HK-2 (cell line): ENCODE measurements around the gene BHLHE41.
A peak's percentile ranks its signal among the peaks of the same experiment; 100 is the strongest.

Experiments
- DNase-seq: peaks from one replicate; pipeline ENCODE4 v3.0.0-alpha.2; 2018; ENCODE audit not compliant: unreplicated experiment

BHLHE41 gene

GRCh38 chr12:26114720-26115401, 10.0 kb downstream of the BHLHE41 start:
- no peak for DNase-seq

- peak; percentile 94 for DNase-seq
Measured at GRCh38 chr12:26113853-26114719, 10.8 kb downstream of the BHLHE41 start.

DNA sequence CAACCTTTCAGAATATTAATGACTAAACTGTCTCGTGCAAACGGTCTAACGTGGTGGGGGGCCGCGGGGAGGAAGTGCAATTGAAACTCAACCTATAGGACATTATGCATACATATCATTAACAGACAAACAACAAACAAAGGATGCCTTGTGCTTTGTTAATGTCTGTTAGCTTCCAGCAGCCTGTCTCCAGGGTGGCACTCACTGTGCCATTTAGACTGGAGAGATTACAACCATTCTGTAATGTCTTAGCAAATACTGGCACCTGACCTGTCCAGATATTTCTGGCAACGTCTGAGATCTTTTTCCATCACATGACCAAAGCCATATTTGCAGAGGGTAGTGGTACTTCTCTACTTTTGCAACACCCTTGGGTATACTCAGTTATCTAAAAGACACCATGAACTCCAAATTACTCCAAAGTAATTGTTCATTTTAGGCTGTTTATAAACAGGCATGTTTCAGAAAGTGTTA, 11.6 kb downstream of the BHLHE41 start:
- DNase-seq, result no peak

GRCh38 chr12:26112703-26113147, 12.1 kb downstream of the BHLHE41 start:
- DNase-seq, result no peak

DNA sequence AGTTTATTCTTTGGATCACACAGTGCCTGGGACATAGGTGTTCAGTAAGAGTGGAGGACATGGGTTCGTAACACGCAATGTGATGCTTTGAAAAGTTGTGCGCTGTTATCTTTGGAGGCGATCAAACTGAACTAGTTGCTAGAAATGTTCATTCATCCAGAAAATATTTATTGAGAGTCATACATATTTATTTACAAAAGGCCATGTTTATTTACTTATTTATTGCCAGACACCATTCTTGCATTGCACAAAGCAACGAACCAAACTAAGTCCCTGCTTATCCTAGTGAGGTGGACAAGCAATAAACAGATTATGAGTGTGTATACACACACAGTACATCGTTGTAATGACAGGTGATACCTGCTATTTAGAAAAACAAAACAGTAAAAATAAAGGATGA, 12.6 kb downstream of the BHLHE41 start:
- DNase-seq, result no peak

- no peak for DNase-seq
Measured at GRCh38 chr12:26109343-26109881, 15.4 kb downstream of the BHLHE41 start.

- no peak for DNase-seq
Measured at GRCh38 chr12:26108915-26109314, 15.9 kb downstream of the BHLHE41 start.

GRCh38 chr12:26106347-26106746, 18.5 kb downstream of the BHLHE41 start:
- DNase-seq, result no peak

GRCh38 chr12:26102953-26103352, 21.9 kb downstream of the BHLHE41 start:
- no peak for DNase-seq

DNA sequence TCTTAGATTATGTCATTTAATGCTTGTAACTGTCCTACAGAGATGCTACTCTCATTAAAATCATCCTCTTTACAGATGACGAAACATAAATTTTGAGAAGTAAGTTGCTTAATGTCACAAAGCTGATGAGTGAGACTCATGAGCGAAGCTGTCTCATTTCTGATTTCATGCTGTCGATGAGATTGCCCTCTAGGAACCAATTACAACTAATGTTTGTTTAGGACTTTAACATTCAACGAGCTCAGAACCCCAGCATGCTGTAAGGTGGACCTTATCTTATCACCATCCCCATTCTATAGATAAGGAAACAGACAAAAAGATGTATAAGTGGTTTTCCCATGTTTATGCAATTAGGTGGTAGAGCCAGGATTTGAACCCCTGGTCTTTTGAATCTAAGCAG, 23.1 kb downstream of the BHLHE41 start:
- no peak for DNase-seq

DNA sequence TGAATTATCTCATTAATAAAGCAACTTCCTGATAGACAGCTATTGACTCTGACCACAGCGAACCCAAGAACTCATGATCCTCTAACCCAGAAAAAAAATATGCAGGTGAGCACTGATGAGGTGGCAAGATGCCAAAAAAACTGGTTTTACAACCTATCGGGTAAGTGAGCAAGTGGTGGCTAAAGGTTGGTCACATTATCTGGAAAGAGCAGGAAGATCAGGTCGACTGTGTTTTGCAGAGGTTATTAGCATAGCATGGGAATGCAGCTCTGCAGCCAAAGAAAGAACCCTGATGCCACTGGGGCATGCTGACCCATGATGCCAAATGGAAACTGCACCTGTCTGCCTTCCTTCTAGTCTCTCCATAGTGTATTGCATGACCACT, 23.5 kb downstream of the BHLHE41 start:
- no peak for DNase-seq

DNA sequence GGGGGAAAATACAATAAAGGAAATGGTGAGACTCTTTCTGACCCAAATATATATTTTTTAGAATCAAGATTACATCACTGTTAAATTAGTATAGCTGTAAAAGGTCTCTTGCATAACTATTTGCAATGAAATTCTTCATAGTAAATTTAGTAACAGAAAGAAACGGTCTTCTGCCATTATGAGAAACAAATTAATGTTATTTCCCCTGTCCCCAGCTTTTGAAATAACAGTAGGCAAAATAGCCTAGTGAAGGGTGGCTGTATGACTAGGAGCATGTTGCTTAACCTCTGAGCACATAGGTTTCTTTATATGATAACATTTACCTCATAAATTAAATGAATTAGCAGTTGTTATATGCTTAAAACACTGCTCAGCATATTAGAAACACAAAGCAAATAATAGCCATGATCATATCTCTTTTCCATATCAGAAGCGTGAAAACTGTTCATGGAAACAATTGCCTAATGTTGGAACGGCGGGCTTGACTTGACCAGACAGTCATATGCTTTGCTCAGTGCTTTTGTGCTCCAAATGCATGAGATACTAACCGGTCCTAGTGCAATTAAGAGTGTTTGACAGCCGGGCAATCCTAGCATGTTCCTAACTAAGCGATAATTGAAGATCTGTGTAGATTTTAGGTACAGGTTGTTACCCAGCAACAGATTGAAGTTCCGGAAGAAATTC, 24.0 kb downstream of the BHLHE41 start:
- DNase-seq, result no peak

GRCh38 chr12:26097046-26097878, 27.6 kb downstream of the BHLHE41 start:
- peak; percentile 62 for DNase-seq

DNA sequence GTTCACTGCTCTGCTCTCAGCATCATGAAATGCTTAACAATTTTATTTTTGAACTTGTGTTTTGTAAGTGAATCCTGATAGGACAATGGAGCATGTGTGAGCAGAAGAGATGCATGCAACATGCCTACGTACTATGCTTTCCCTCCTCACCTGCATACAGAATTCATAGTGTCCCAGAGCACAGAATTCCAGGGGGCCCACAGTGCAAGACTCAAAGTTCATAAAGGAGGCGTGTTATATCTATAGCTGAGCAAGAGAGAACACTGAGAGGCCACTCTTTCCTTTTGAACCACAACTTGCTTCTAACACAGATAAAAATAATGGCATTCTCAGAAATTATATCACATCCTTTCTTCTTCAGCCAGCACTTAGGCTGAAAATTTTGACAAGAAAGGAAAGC, 28.8 kb downstream of the BHLHE41 start:
- no peak for DNase-seq

DNA sequence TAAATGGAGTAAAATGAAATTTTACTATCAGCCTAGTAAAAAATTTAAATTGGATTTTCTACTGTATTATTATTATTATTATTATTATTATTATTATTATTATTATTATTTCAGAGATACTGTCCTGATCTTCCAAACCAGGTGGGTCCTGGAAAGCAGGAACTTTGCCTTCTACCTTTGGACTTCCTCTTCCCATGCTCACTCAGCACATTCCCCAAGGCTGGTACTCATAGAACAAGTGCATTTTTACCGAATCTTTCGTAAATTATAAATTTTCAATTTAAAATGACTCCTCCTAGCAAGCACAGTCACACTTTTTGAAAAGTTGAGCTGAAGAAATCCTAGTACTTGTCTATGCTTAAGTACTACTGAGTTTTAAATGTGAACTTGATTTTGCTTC, 29.7 kb downstream of the BHLHE41 start:
- no peak for DNase-seq

DNA sequence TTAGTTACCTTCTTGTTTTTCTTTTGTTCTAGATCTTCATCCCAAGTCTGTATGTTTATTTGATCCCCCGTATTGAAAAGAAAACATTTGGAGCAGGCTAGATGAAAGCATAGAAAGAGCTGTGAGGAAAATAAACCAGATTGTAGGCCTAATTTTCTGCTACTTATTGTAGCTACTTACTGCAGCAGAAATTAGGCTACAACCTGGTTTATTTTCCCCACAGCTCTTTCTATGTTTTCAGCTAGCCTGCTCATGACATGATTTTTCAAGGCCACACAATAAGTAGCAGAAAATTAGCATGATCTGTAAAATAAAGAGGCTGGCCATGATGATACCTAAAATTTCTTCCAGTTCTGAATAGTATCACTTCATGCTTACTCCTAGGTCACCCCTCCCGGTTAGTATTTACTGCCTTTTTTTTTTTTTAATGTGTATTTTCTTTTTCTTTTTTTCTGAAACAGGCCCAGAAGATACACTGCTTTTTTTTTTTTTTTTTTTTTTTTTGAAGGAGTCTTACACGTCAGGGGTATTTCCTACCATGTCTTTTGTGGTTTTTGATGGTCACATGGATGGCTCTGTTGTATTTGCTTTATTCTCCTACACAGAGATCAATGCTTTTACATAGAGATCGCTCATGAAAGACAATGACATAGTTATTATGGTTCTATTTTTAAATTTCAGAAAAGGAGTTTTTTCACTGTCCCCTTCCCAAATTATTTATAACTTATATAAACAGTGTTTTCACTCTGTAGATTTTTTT, 32.3 kb downstream of the BHLHE41 start:
- DNase-seq, result no peak

DNA sequence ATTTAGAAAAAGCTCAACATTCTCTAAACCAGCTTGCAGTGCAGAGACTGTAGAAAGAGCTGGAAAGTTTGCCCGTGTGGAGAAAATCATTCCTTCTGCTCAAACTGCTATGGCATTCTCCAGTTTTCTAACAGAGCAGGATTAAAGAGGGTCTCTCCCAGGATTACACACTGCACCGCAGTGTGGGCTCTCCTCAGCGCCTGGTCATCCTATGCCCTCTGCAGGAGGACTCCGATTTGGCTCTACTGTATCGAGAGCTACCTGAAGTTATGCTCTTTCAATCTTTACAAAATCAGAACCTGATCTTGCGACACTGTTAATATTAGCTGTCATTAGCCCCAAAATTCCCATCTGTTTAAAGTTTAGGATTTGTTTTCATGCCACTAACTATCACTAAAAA, 33.0 kb downstream of the BHLHE41 start:
- DNase-seq, result no peak

- DNase-seq, result peak; percentile 15
Measured at GRCh38 chr12:26090836-26091510, 33.9 kb downstream of the BHLHE41 start.

GRCh38 chr12:26088998-26089397, 35.8 kb downstream of the BHLHE41 start:
- no peak for DNase-seq

DNA sequence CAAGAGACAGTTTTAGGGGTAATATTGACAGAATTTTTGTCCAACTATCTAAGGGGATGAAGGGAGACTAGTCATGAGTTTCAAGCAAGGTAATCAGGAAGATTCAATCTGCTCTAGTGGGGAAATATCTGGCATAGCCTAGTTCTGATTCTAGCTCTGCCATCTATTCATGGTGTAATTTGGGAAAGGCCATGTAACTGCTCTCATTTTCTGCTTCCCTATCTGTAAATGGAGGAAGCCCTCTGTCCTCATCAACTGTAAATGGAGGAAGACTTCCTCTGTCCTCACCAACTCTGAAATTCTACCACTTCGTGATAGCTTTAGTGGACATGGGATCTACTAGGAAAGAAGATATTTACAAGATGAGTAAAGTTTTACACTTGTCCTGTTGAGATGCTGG, 37.9 kb downstream of the BHLHE41 start:
- DNase-seq, result no peak
